Measurements from ENCODE around the gene NT5C3A.
A peak's percentile ranks its signal among the peaks of the same experiment; 100 is the strongest.
"Not testable (repeated sequence)": the region's sequence is repeated elsewhere in the genome, so short reads cannot be mapped to it uniquely, and the experiment has no call there.

Gene NT5C3A

DNA sequence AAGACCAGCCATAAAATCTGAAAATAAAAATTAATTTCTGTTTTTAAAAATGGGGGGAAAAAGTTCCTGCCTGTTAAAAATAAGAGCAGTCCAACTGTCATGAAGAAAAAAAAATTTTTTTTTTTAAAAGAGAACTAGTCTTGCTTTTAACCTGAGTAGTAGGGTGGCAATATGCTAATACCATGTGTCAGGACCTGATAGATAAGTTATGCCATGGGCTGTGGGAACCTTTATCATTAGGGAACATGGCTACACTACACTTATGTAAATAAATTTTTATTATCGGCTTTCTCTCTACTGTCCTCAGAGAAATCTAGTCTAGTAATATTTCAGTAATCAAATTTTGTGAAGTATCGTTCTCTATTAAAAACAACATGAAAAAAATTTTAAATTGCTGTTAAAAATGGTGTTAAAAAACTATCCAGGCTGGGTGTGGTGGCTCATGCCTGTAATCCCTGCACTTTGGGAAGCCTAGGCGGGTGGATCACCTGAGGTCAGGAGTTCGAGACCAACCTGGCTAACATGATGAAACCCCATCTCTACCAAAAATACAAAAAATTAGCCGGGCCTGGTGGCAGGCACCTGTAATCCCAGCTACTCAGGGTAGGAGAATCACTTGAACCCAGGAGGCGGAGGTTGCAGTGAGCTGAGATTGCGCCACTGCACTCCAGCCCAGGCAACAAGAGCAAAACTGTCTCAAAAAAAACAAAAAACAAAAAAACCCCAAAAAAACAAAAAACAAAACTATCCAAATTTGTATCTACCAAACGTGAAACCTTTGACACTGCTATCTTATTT lies 20.7 kb downstream of the NT5C3A start:
- peak; percentile 89 for DNase-seq (ENCODE audit: low spot score)

DNA sequence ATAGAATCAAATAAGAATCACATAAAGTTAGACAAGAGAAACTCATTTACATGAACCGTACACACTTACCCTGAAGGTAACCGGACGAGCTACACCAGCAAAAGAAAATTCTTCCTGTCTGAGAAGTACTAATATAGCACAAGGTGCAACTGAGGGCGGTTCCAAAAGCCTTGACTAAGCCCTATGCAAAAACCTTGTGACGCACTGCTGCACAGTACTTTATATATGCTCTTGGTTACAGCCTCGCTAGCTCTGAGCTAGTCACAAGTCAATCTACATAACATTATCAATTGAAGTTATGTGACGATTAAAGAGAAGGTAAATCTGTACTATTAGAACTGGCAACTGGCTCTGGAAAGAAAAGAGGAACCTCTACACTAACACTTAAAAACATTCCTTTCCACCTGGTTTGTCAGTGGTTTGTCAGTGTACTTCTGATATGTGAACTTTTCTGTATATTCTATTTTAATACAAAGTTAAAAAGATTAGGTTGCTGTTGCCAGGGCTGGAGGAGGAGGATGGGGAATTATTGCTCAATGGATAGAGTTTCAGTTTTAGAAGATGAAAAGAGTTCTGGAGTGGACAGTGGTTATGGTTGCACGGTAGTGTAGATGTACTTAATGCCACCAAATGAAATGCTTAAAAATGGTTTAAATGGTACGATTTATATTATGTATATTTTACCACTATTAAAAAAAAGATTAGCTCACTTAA lies 21.6 kb downstream of the NT5C3A start:
- DNase-seq (ENCODE audit: low spot score): peak; percentile 89

- DNase-seq (ENCODE audit: low spot score): no peak
These were observed 22.7 kb downstream of the NT5C3A start for GRCh38 chr7:33039903-33040292.

DNA sequence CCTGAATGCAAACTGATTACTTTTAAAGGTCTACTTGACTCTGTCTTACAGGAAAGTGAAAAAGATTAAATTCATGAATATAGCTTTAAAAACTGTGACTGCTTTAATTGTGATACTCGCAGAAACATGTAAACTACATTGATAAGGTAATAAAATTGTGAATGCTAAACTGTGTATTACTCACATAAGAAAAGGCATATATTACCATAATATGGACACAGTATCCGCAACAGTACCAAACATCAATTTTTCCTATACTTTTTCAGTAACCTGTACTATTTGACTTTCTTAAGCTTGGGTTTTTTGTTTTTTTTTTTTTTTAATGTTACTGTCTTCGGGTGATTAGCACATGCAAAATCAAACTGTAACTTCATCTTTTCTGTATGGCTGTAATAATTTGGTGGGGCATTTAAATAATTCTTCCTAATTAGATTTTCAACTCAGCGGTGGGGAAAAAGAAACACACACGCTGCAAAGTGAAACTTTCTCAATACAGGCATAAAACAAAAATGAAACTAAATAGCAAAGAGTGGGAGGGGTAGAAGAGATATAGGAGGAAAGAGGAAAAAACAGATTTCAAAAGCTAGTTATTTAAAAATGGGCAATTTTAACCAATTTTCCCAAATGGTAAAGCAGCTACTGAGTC lies 23.2 kb downstream of the NT5C3A start:
- peak; percentile 63 for DNase-seq (ENCODE audit: low spot score)

GRCh38 chr7:33038639-33039038 lies 23.9 kb downstream of the NT5C3A start:
- DNase-seq (ENCODE audit: low spot score): no peak

DNA sequence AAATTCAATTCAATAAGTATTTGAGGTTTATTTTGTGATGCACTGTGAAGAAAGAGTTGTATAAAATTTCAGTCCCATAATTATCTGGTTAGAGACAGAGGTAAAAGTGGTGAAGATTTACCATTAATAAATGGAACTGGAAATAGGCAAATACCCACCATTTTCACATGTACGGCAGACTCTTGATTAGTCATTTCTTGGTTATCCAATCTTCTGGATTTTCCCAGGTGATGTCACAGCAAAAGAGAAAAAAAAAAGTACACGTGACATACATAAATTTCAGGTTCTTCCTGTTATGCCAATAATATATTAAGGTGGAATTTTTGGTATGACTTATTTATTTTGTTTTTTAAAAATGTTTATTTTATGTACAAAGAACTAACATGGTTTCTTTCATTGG lies 26.8 kb downstream of the NT5C3A start:
- no peak for DNase-seq (ENCODE audit: low spot score)

DNA sequence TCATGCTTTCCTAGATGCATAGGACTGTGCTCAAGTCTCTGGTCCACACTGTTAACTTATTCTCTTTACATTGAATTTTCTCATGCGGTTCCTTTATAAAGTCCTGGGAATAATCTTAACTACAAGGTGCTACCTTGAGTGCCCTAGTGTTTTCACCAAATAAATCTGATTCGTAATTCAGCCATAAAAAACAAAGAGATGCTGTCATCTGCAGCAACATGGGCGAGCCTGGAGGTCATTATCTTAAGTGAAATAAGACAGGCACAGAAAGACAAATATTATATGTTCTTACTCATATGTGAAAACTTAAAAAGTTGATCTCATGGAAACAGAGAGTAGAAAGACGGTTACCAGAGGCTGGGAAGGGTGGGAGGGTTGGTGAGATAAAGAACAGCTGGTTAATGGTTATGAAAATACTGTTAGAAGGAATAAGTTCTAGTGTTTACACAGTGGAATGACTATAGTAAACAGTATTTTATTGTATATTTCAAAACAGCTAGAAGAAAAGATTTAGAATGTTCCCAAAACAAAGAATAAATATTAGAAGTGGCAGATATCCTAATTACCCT lies 38.3 kb downstream of the NT5C3A start:
- no peak for DNase-seq (ENCODE audit: low spot score)

DNA sequence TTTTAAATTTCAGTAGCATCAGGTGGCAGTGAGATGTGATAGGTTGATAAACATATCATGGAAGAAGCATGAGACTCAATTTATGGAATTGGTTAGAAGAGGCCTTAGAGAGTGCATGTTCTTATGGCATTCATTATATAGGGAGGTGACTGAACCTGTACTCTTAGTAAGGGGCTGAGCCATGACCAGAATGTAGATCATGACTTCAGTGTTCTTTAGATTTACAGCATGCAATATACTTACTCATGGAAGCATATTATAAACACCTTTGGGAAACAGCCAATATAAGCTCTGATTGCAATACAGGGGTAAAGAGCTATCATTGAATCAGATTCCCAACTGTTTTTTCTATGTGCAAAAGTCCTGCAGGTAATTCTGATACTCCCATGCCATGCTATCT lies 50.2 kb downstream of the NT5C3A start:
- DNase-seq (ENCODE audit: low spot score): no peak

- no peak for DNase-seq (ENCODE audit: low spot score)
These were observed 52.8 kb downstream of the NT5C3A start for GRCh38 chr7:33009734-33010133.

DNA sequence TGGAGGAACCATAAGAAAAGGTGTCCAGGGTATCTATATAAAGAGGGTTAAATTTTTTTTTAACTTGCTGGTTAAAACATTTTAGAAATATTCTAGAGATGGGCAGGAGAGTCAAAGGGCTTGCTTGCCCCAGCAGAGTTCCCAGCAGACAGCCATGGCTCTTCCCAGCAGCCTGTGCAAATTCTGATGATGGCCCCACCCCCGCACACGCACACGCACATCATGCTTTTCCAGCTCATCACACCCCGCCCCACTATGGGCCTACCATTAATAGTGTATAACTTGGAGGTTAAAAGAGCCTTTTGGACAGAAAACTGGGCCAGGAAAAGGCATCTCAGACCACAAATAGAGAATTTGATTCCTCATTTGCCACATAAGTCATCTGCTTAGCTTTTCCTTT lies 56.9 kb downstream of the NT5C3A start:
- not testable (repeated sequence) for DNase-seq (ENCODE audit: low spot score)

DNA sequence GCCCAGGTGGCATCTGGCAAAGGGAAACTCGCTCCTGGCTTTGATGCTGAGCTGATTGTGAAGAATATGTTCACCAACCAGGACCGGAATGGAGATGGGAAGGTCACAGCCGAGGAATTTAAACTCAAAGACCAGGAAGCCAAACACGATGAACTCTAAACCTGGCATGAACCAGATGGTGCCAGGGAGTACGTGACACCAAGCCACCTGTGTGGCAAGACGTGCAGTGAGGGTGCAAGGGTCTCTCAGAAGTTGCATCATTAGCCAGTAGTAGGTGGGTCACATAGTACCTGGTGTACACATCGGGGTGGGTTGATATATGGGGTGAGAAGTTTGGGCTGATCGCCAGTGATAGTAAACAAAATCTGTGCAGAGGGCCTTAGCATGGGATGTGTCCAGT lies 57.4 kb downstream of the NT5C3A start:
- DNase-seq (ENCODE audit: low spot score): not testable (repeated sequence)

- not testable (repeated sequence) for DNase-seq (ENCODE audit: low spot score)
These were observed 58.4 kb downstream of the NT5C3A start for GRCh38 chr7:33004104-33004616.

GRCh38 chr7:33003111-33003510 lies 59.5 kb downstream of the NT5C3A start:
- DNase-seq (ENCODE audit: low spot score): not testable (repeated sequence)

GRCh38 chr7:32999380-32999779 lies 63.2 kb downstream of the NT5C3A start:
- not testable (repeated sequence) for DNase-seq (ENCODE audit: low spot score)

- DNase-seq (ENCODE audit: low spot score): not testable (repeated sequence)
These were observed 64.0 kb downstream of the NT5C3A start for GRCh38 chr7:32998361-32999171.

GRCh38 chr7:32997956-32998355 lies 64.6 kb downstream of the NT5C3A start:
- not testable (repeated sequence) for DNase-seq (ENCODE audit: low spot score)

DNA sequence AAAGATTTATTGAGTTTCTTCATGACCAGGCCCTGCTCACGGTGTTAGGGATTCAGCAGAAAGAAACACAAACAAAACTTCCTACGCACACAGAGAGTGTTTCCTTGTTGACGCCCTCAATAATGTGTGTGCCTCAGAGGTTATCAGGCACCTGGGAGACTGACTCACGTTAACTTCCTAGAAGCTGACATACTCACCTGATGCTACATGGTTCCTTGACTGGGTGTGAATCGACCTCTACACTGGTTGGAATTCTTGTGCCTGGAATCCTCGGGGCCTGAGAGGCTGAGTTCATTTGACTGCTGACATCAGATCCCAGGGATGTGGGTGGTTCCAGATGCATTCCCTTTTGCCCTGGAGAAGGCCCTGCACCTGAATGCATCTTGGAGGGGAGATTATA lies 69.8 kb downstream of the NT5C3A start:
- DNase-seq (ENCODE audit: low spot score): not testable (repeated sequence)

DNA sequence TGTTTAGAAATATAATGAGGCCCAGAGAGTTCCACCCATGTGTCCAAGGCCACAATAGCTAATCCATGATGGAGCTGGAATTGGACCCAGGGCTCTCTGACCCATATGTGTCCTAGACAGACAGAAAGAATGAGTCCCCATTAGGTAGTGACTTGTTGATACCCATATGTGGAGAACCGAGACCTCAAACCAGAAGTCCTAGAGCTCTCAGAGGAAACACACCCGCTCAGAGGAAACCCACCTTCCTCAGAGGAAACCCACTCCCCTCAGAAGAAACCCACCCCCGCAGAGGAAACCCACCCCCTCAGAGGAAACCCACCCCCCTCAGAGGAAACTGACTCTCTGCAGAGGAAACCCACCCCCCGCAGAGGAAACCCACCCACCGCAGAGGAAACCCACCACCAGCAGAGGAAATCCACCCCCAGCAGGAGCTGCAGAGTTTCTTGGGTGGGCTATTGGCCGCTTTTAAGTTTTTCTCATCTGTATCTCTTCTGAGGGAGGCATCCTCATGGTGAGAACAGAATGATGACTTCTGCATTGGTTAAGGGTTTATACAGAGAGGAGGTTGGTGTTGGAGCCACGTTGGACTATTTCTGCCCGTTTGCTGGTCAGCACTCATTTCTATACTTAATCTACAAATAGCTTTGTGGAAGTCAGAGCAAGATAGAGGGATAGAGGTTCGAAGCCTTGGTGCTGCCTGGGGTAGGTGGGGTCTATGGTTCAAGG lies 70.4 kb downstream of the NT5C3A start:
- not testable (repeated sequence) for DNase-seq (ENCODE audit: low spot score)

DNA sequence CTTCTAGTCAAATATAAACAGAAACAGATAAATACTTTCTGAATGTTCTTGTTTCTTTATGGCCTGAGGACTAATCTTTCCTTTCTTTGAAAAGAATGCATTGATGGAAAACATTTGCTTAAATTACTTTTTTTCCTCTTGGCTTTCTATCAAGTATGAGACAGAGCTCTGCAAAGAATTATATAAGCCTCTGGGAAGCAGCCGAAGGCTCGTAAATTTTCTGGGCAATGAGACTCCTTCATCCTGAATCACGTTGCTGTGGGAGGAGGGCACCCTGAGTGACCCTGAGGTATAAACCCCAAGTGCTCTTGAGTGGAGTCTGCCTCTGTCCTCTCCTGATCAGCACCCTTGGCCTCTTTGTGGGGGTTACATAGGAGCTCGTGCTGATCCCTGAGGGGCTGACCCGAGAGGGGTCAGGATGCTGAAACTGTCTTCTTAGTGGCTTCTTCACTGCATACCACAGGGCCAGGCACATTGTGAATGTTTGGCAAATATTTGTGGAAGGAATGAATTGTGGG lies 71.4 kb downstream of the NT5C3A start:
- not testable (repeated sequence) for DNase-seq (ENCODE audit: low spot score)

- not testable (repeated sequence) for DNase-seq (ENCODE audit: low spot score)
These were observed 74.4 kb downstream of the NT5C3A start for GRCh38 chr7:32988148-32988547.

All from hematopoietic multipotent progenitor cell treated with erythropoietin and hydrocortisone succinate and interleukin-3 and kit ligand, for 15 days (in vitro differentiated cells).